ENCODE measurements around the gene SH3RF3. TPM values are rescaled to one million over a fixed set of nuclear protein-coding genes. Genes with fewer than 3 reads are reported as not detected.

SH3RF3 gene
- total and polyA plus RNA-seq, 2 of the 13 experiments (the other 11 are each of a cell fraction or from before 2014, with no cell fraction given), result 0.04 TPM; not detected in 1

DNA sequence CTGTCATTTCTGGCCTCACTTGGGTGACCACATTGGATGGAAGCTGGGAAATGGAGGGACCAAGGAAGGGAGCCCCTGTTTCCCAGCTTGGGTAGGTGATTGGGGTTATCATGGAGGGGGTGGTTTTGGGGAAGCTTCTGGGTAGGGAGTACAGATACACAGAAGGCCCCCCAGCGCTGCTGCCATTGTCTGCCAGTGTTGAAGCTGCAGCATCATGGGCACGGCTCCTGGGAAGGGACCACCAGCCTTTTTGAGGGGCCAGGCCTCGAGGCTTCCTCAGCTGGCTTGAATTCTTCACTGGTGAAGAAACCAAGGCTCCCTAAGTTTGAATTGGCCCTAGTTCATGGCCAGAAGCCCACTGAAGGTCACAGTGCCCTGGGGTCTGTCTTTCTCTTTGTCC lies 25.2 kb downstream of the SH3RF3 start:
- Histone ChIP-seq H3K79me2 (ENCODE audit: insufficient read depth, low read length) (no peaks in the 10 kb centered on the region), H3K27me3 (ENCODE audit: control insufficient read depth in 1 of 2, insufficient read depth in 2 of 2, low read length in 2 of 2) (peaks cover 0 to 3% of the 10 kb centered on the region in 2 experiments; a peak in 1 of 5 replicates), H3K9ac (ENCODE audit: insufficient read depth, low read depth, low read length) (no peak overlapping the region), H3K4me1 (ENCODE audit: insufficient read depth, low read length) (no peaks in the 10 kb centered on the region), H4K20me1 (ENCODE audit: insufficient read depth, low read length) (no peaks in the 10 kb centered on the region), H3K27ac (ENCODE audit: extremely low read length, insufficient read depth, low read length) (no peak overlapping the region), H3K4me2 (ENCODE audit: low read depth, low read length) (no peak overlapping the region), H2AFZ (ENCODE audit: low read length) (no peak overlapping the region), H3K4me3 (replicated peaks in 1 of 3; ENCODE audit: insufficient read depth in 1 of 3, low read depth in 2 of 3, low read length in 3 of 3) (no peak overlapping the region), H3K9me3 (ENCODE audit: low read length) (no peaks in the 10 kb centered on the region), H3K36me3 (replicated peaks in 1 of 2; ENCODE audit: control insufficient read depth in 1 of 2, insufficient read depth in 2 of 2, low read length in 2 of 2) (no peaks in the 10 kb centered on the region)
- BruUV-seq (replicated peaks), result no TSS peak
- intact Hi-C loops (cut with micrococcal nuclease; ENCODE audit: unreplicated experiment), result no loop called here
- in situ Hi-C loops (cut with HindIII; ENCODE audit: extremely low pct_ligation_motif_present, low pct_unique_long_range_greater_than_20kb), result no loop called here
- 28% methylated on average over 2 of the region's 3 CpGs for WGBS (ENCODE audit: low lambda C conversion rate)
- ChIA-PET POLR2A (no interaction called here), CTCF (ENCODE audit: low intra/inter-chr PET ratio, low total read pairs) (no interaction called here)
- no peak for ATAC-seq
- TF ChIP-seq ZNF543 (CRISPR knock-in tag; IDR thresholded peaks at IDR 0.05) (no peak), SALL2 (CRISPR knock-in tag; IDR thresholded peaks at IDR 0.05) (no peak)
- no peak for DNase-seq (ENCODE audit: low spot score)
- no peak for FAIRE-seq

- no peak overlapping the region for H3K4me3 ChIP-seq (replicated peaks in 1 of 3; ENCODE audit: insufficient read depth in 1 of 3, low read depth in 2 of 3, low read length in 3 of 3)
- ChIA-PET CTCF (ENCODE audit: low intra/inter-chr PET ratio, low total read pairs) (no interaction called here), POLR2A (no interaction called here)
- TF ChIP-seq CEBPG (CRISPR knock-in tag; IDR thresholded peaks at IDR 0.05) (no peak), ZSCAN12 (CRISPR knock-in tag; IDR thresholded peaks at IDR 0.05) (no peak), BATF2 (CRISPR knock-in tag; IDR thresholded peaks at IDR 0.05) (no peak), FOXA1 (IDR thresholded peaks at IDR 0.05) (no peak), FOXA1 (CRISPR knock-in tag; IDR thresholded peaks at IDR 0.05) (no peak), ELF4 (CRISPR knock-in tag; IDR thresholded peaks at IDR 0.05; ENCODE audit: borderline replicate concordance) (no peak), MYPOP (CRISPR knock-in tag; IDR thresholded peaks at IDR 0.05) (no peak), NFKB2 (CRISPR knock-in tag; IDR thresholded peaks at IDR 0.05; ENCODE audit: borderline replicate concordance) (no peak)
- TF ChIP-seq, protein P1, sequence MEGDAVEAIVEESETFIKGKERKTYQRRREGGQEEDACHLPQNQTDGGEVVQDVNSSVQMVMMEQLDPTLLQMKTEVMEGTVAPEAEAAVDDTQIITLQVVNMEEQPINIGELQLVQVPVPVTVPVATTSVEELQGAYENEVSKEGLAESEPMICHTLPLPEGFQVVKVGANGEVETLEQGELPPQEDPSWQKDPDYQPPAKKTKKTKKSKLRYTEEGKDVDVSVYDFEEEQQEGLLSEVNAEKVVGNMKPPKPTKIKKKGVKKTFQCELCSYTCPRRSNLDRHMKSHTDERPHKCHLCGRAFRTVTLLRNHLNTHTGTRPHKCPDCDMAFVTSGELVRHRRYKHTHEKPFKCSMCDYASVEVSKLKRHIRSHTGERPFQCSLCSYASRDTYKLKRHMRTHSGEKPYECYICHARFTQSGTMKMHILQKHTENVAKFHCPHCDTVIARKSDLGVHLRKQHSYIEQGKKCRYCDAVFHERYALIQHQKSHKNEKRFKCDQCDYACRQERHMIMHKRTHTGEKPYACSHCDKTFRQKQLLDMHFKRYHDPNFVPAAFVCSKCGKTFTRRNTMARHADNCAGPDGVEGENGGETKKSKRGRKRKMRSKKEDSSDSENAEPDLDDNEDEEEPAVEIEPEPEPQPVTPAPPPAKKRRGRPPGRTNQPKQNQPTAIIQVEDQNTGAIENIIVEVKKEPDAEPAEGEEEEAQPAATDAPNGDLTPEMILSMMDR (CRISPR knock-in tag; IDR thresholded peaks at IDR 0.05), result no peak
- TF ChIP-seq, protein P2, sequence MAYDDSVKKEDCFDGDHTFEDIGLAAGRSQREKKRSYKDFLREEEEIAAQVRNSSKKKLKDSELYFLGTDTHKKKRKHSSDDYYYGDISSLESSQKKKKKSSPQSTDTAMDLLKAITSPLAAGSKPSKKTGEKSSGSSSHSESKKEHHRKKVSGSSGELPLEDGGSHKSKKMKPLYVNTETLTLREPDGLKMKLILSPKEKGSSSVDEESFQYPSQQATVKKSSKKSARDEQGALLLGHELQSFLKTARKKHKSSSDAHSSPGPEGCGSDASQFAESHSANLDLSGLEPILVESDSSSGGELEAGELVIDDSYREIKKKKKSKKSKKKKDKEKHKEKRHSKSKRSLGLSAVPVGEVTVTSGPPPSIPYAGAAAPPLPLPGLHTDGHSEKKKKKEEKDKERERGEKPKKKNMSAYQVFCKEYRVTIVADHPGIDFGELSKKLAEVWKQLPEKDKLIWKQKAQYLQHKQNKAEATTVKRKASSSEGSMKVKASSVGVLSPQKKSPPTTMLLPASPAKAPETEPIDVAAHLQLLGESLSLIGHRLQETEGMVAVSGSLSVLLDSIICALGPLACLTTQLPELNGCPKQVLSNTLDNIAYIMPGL (CRISPR knock-in tag; IDR thresholded peaks at IDR 0.05; ENCODE audit: borderline replicate concordance in 1 of 2, low read depth in 1 of 2), result no peak
- H3K4me1 ChIP-seq (ENCODE audit: insufficient read depth, low read length), result no peaks in the 10 kb centered on the region
- intact Hi-C loops (cut with micrococcal nuclease; ENCODE audit: unreplicated experiment) (no loop called here), in situ Hi-C loops (cut with HindIII; ENCODE audit: extremely low pct_ligation_motif_present, low pct_unique_long_range_greater_than_20kb) (no loop called here)
- no peak overlapping the region for H3K27ac ChIP-seq (ENCODE audit: extremely low read length, insufficient read depth, low read length)
- H2AFZ ChIP-seq (ENCODE audit: low read length), result no peak overlapping the region
- peaks cover 0 to 3% of the 10 kb centered on the region in 2 experiments; a peak in 1 of 5 replicates for H3K27me3 ChIP-seq (ENCODE audit: control insufficient read depth in 1 of 2, insufficient read depth in 2 of 2, low read length in 2 of 2)
- no peak for FAIRE-seq
- H3K4me2 ChIP-seq (ENCODE audit: low read depth, low read length), result no peak overlapping the region
- 45% methylated on average over 11 of the region's 11 CpGs for WGBS (ENCODE audit: low lambda C conversion rate)
- no peaks in the 10 kb centered on the region for H3K36me3 ChIP-seq (replicated peaks in 1 of 2; ENCODE audit: control insufficient read depth in 1 of 2, insufficient read depth in 2 of 2, low read length in 2 of 2)
- no peak overlapping the region for H3K9ac ChIP-seq (ENCODE audit: insufficient read depth, low read depth, low read length)
- no peak for ATAC-seq
- H4K20me1 ChIP-seq (ENCODE audit: insufficient read depth, low read length), result no peaks in the 10 kb centered on the region
- H3K9me3 ChIP-seq (ENCODE audit: low read length), result no peaks in the 10 kb centered on the region
- no TSS peak for BruUV-seq (replicated peaks)
- DNase-seq (ENCODE audit: low spot score), result no peak
- H3K79me2 ChIP-seq (ENCODE audit: insufficient read depth, low read length), result no peaks in the 10 kb centered on the region
These were observed 26.8 kb downstream of the SH3RF3 start for GRCh38 chr2:109155553-109156451.
